Midbrain (tissue), 1 donor: ENCODE results near the gene ADAMTS12.

Experiments
- DNase-seq: peaks from one replicate; lab custom pipeline; 2025; lab: John Stamatoyannopoulos, UW

Gene ADAMTS12

GRCh38 chr5:33800241-33800950 is 91.4 kb downstream of the ADAMTS12 start:
- no peak for DNase-seq

- DNase-seq: no peak
These were observed 96.3 kb downstream of the ADAMTS12 start for GRCh38 chr5:33795496-33795895.

- DNase-seq: no peak
These were observed 97.1 kb downstream of the ADAMTS12 start for GRCh38 chr5:33794550-33795181.

GRCh38 chr5:33793836-33794549 is 97.8 kb downstream of the ADAMTS12 start:
- DNase-seq: no peak

- no peak for DNase-seq
These were observed 98.5 kb downstream of the ADAMTS12 start for GRCh38 chr5:33793276-33793675.

GRCh38 chr5:33792559-33792958 is 99.2 kb downstream of the ADAMTS12 start:
- no peak for DNase-seq

- no peak for DNase-seq
These were observed 102.2 kb downstream of the ADAMTS12 start for GRCh38 chr5:33789567-33789957.

GRCh38 chr5:33788922-33789566 is 102.7 kb downstream of the ADAMTS12 start:
- DNase-seq: no peak

GRCh38 chr5:33785571-33785970 is 106.2 kb downstream of the ADAMTS12 start:
- no peak for DNase-seq

- DNase-seq: no peak
These were observed 110.5 kb downstream of the ADAMTS12 start for GRCh38 chr5:33781286-33781685.

GRCh38 chr5:33776151-33776660 is 115.6 kb downstream of the ADAMTS12 start:
- DNase-seq: no peak

- DNase-seq: no peak
These were observed 117.4 kb downstream of the ADAMTS12 start for GRCh38 chr5:33774341-33774740.

GRCh38 chr5:33772380-33772897 is 119.4 kb downstream of the ADAMTS12 start:
- no peak for DNase-seq

GRCh38 chr5:33769968-33770367 is 121.8 kb downstream of the ADAMTS12 start:
- DNase-seq: no peak

- DNase-seq: no peak
These were observed 122.6 kb downstream of the ADAMTS12 start for GRCh38 chr5:33769196-33769595.

- no peak for DNase-seq
These were observed 125.8 kb downstream of the ADAMTS12 start for GRCh38 chr5:33766023-33766422.

- no peak for DNase-seq
These were observed 127.0 kb downstream of the ADAMTS12 start for GRCh38 chr5:33764786-33765185.

GRCh38 chr5:33763435-33763834 is 128.4 kb downstream of the ADAMTS12 start:
- no peak for DNase-seq

GRCh38 chr5:33762859-33763258 is 128.9 kb downstream of the ADAMTS12 start:
- no peak for DNase-seq

GRCh38 chr5:33761139-33761538 is 130.7 kb downstream of the ADAMTS12 start:
- DNase-seq: no peak

- DNase-seq: no peak
These were observed 133.1 kb downstream of the ADAMTS12 start for GRCh38 chr5:33758737-33759136.

GRCh38 chr5:33756491-33756890 is 135.3 kb downstream of the ADAMTS12 start:
- no peak for DNase-seq
